ENCODE measurements around the gene LZTR1. TPM values are rescaled to one million over a fixed set of nuclear protein-coding genes. Genes with fewer than 3 reads are reported as not detected.

The LZTR1 gene
- total and polyA plus RNA-seq, 2 of the 4 experiments (the other 2 are of a cell fraction): 22.8 to 41.3 TPM

GRCh38 chr22:21014202-21014725 lies 32.2 kb downstream of the LZTR1 start (continued):
- peak; percentile 37; the same call in 1 of the 2 replicates for TF ChIP-seq USF2 (IDR thresholded peaks at IDR 0.05; ENCODE audit: low read depth, low read length)
- TF ChIP-seq CEBPB (IDR thresholded peaks at IDR 0.05; ENCODE audit: low read depth, low read length): no peak
